Measurements from ENCODE around the gene NDUFC2.
A peak's percentile ranks its signal among the peaks of the same experiment; 100 is the strongest.
"Not testable (repeated sequence)": the region's sequence is repeated elsewhere in the genome, so short reads cannot be mapped to it uniquely, and the experiment has no call there.

Gene NDUFC2

DNA sequence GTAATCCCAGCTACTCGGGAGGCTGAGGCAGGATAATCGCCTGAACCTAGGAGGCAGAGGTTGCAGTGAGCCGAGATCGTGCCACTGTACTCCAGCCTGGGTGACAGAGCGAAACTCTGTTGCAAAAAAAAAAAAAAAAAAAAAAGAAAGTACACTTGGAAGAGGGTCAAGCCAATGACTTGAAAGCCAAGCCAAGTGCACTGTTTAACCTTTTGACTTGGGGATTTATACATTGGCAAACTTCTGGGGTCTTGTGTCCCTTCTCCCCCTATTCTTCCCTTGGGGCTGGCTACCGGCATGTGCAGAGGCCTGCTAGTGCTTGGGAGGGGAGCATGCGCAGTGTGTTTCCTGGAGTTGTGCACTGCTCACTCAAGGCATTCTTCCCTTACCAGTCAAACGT, 30.3 kb downstream of the NDUFC2 start:
- DNase-seq: no peak

GRCh38 chr11:78048561-78048960, 31.1 kb downstream of the NDUFC2 start:
- no peak for DNase-seq

- no peak for DNase-seq
Measured at GRCh38 chr11:78046486-78046854, 33.2 kb downstream of the NDUFC2 start.

GRCh38 chr11:78045851-78046485, 33.7 kb downstream of the NDUFC2 start:
- DNase-seq: peak; percentile 65

GRCh38 chr11:78044706-78045105, 35.0 kb downstream of the NDUFC2 start:
- DNase-seq: no peak

DNA sequence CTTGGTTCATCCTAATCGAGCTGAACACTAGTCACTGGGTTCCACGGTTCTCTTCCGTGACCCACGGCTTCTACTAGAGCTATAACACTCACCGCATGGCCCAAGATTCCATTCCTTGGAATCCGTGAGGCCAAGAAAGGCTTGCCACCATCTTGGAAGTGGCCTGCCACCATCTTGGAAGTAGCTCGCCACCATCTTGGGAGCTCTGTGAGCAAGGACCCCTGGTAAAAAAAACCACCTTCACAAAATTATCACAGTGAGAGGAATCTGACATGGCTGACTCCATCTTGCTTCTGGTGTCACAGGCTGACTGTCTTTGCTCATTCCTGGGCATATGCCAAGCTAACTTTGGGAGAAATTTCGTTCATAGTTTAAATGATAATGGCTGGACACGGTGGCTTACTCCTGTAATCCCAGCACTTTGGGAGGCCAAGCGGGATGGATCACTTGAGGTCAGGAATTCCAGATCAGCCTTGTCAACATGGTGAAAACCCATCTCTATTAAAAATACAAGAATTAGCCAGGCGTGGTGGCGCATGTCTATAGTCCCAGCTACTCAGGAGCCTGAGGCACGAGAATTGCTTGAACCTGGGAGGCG, 37.7 kb downstream of the NDUFC2 start:
- no peak for DNase-seq

- not testable (repeated sequence) for DNase-seq
Measured at GRCh38 chr11:78041380-78041719, 38.3 kb downstream of the NDUFC2 start.

DNA sequence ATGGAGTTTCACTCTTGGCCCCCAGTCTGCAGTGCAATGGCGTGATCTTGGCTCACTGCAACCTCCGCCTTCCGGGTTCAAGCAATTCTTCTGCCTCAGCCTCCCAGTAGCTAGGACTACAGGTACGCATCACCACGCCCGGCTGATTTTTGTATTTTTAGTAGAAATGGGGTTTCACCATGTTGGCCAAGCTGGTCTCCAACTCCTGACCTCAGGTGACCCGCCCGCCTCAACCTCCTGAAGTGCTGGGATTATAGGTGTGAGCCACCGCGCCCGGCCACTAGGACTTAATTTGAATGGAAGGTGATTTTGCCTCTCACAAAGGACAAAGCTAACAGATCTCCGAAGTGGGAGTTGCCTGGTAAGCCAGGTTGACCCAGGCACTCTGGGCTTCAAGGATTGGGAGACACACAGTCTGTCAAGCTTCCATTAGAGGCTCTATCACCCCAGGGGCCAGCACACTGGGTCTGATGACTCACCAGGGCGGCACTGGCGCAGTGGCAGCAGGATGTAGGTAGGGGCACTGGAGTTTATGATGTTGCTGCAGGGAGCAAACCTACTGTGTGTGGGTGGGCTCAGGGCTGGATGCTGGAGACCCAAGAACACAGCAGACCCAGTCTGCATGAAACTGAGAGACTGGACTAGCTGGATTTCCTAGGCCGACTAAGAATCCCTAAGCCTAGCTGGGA, 38.8 kb downstream of the NDUFC2 start:
- peak; percentile 32 for DNase-seq

DNA sequence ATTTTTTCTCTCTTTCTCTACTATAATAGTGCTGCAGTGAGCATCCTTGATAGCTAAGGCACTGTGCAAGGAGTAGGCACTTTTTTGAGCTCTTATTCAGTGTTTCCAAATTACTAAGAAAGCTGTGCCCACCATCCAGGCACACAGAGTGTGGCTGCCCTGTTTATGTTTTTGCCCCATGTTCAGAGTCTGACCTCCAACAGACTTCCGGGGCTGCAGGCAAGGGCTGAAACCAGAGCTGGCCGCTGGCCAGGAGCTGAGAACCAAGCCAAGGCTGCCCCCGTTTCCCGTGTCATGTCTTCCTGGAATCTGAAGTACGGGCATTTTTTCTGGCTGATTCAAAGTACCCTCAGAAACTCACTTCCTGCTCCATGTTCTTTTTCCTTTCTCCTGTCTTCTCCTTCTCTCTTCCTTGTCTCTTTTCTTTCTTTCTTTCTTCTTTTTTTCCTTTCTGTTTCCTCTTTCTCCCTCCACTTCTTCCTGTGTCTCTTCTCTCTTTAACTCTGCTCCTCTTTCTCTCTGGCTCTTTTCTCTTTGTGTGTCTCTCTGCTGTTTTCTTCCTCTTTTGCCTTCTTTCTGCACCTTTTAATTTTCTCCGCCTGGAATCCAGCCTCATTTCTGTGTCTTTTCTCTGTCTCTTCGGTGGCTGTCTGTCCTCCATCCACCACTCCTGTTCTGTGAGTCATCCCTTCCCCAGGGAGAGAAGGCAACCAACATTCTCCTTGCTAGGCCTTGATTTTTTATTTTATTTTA, 39.6 kb downstream of the NDUFC2 start:
- peak; percentile 91 for DNase-seq

- no peak for DNase-seq
Measured at GRCh38 chr11:78039391-78039918, 40.2 kb downstream of the NDUFC2 start.

DNA sequence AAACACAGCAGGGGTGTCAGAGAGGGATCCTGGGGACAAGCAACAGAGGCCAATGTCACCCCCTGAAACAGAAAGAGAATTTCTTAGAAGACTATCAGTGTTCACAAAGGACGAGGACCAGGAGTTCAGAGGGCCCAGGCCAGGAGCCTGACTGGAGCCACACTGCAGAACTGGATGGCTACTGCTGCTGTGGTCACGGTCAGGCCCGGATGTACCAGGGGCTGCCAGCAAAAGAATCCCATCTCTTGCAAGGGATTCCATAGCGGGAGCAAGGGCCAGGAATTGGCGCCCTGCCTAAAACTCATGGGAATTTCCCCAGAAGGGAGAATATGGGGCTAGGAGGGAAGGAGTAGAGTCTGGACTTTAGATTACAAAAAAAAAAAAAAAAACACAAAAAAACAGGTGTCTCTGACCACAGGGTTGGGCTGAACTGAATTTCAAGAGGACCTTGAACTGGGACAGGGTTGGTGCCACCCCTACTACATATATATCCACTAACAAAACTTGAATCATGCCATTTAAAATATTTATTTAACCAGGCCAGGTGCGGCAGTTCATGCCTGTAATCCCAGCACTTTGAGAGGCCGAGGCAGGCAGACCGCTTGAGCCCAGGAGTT, 40.9 kb downstream of the NDUFC2 start:
- DNase-seq: no peak

DNA sequence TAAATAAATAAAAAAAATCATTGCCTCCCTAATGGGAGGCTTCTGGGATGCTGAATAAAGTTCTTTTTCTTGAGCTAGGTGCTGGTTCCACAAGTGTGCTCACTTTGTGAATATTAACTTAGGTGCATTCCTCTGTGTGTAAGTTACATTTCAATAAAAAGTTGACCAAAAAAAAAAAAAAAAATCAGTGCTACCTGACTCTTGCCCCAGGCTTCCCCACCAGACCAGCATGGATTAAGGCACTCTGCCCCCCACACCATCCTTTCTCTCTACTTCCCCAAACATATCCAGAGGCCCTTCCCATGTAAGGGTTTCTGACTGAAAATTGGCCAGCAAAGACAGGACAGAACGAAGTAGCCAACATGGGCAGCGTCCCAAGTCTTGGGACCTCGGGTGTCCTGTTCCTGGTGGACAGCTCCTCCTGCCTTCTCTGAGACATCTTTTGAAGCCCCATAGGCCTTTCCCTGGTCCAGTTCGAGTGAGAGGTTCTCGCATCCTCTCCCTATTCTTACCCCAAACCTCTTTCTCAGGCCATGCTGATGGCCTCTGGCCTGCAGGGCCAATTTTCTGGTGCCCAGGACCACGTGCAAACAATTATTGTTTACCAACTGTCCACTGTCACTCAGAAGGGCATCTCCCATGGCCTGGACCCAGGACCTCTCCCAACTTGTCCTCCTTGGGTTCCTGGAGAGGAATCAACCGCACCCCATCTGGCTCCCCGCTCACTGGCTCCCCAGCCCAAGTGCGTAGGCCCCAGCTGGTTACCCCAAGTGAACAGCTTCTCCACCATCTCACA, 41.6 kb downstream of the NDUFC2 start:
- no peak for DNase-seq

DNA sequence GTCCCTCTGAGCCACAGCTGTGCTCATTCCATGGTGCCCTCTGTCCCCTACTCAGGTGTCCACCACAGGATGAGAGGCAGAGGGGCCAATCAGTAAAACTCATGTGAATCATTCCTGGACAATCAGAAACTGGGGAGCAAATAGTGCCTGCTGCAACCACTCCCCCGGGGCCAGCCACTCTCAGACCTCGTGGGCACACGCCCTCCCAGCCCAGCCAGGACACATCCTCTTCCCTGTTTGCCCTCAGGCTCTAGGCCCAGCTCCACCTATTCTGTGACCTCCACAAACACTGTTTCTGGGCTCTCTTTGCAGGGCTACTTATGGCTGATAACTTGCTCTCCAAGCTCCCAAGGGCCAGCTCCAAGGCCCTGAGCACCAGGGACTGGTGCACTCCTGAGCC, 42.6 kb downstream of the NDUFC2 start:
- no peak for DNase-seq

DNA sequence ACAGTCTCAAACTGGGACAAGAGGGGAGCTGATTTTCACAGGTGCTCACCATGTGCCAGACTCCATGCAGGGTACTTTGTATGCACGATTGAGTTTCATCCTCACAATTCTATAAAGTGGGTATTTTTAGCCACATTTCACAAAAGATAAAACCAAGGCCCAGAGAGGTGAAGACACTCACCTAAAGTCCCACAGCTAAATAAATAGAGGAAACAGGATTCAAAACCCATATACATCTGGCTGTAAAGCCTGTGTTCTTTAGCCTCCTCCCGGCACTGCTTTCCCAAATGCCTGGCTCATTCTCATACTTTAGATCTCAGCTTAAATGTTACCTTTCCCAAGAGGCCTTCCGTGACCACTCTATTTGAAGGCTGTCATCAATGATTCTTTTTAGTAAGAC, 43.3 kb downstream of the NDUFC2 start:
- DNase-seq: no peak

- DNase-seq: no peak
Measured at GRCh38 chr11:78034623-78035022, 45.0 kb downstream of the NDUFC2 start.

DNA sequence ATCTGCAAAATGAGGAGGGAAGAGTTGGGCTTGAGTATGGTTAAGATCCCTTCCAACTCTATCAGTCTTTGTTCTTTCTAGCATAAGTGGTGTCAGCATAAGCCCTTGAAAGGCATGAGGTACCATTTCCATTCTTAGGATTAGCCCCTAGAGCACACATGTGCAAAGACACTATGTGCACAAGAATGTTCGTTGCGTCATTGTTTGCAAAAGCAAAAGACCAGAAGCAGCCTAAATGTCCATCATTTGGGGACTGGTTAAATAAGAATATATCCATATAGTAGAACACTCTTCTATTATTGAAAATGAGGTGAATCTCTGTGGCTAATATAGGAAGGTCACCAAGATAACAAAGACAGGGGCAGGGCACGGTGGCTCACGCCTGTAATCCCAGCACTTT, 46.6 kb downstream of the NDUFC2 start:
- no peak for DNase-seq

GRCh38 chr11:78032090-78032489, 47.6 kb downstream of the NDUFC2 start:
- no peak for DNase-seq

- DNase-seq: no peak
Measured at GRCh38 chr11:78031629-78032028, 48.0 kb downstream of the NDUFC2 start.

DNA sequence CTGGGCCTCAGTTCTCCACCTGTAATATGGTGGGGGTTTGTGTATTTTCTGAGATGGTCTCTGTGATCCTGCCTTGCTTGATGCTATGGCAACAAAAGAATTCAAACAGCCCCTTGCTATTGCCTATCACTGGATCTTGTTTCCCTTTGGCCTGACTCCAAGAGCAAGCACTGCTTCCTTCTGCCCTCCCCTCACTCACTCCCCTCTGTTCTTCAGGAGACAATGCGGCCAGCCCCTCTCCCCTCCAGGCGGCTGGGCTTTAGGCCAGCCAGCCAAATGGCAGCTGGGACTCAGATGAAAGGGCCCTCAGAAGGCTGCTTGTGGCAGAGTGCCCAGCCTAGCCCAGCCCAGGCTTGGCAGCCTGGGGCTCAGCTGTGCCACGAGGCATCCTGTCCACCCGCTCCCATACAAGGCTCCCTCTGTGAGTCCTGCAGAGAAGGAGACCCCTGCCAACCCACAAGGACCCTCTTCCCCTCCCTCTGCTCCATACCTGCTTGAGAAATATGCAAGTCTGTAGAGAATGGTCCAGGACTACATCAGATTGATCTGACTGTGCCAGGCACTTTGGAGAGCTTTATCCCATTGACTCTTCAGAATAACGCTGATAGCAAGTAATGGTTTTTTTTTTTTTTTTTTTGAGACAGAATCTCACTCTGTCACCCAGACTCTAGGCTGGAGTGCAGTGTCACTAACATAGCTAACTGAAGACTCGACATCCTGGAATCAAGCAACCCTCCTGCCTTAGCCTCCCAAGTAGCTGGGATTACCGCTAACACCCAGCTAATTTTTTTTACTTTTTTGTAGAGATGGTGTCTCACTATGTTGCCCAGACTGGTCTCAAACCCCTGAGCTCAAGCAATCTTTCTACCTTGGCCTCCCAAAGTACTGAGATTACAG, 49.0 kb downstream of the NDUFC2 start:
- DNase-seq: peak; percentile 59

DNA sequence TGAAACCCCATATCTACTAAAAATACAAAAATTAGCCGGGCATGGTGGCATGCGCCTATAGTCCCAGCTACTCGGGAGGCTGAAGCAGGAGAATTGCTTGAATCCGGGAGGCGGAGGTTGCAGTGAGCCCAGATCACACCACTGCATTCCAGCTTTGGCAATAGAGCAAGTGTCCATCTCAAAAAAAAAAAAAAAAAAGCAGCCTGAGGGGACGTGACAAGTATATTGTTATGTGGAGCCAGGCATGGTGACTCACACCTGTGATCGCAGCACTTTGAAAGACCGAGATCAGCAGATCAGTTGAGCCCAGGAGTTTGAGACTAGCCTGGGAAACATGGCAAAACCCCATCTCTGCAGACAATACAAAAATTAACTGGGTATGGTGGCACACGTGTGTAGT, 51.2 kb downstream of the NDUFC2 start:
- DNase-seq: not testable (repeated sequence)

DNA sequence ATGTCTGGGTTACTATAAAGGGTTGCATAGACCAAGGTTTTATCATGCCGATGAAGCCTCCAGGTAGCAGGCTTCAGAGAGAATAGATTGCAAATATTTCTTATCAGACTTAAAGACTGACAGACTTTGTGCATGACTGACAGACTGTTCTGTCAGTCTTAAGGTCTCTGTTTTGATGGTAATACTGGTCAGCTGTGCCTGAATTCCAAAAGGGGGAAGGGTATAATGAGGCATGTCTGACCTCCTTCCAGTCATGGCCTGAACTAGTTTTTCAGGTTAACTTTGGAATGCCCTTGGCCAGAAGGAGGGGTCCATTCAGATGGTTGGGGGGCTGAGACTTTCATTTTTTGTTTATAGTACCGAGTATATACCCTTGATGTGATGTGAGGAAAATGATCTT, 51.9 kb downstream of the NDUFC2 start:
- DNase-seq: no peak
